Neuronal stem cell (in vitro differentiated cells): ENCODE measurements around the gene TSHZ2.

ENCODE experiments used
- DNase-seq: peaks from one replicate; pipeline ENCODE4 v3.0.0-alpha.2; 2013; ENCODE audit warnings: low spot score
- H2AFZ ChIP-seq: one replicate; pipeline ENCODE4 v1.6.1; 2013; ENCODE audit warnings: mild to moderate bottlenecking, low read length, inconsistent platforms
- H2AK5ac ChIP-seq: 2 replicates; pipeline ENCODE4 v1.6.1; 2013; ENCODE audit warnings: low read depth, mild to moderate bottlenecking, inconsistent platforms, low read length, moderate library complexity, mixed read lengths
- H2BK120ac ChIP-seq: 2 replicates; pipeline ENCODE4 v1.6.1; 2013; ENCODE audit warnings: low read depth, mild to moderate bottlenecking, inconsistent platforms, low read length, moderate library complexity, mixed read lengths
- H2BK12ac ChIP-seq: one replicate; pipeline ENCODE4 v1.6.1; 2013; ENCODE audit warnings: low read length, inconsistent platforms
- H2BK15ac ChIP-seq: 2 replicates; pipeline ENCODE4 v1.6.1; 2013; ENCODE audit warnings: mild to moderate bottlenecking, low read length, inconsistent platforms, mixed read lengths
- H2BK5ac ChIP-seq: one replicate; pipeline ENCODE4 v1.6.1; 2013; ENCODE audit warnings: inconsistent platforms, mild to moderate bottlenecking, low read length, moderate library complexity
- H3K14ac ChIP-seq: one replicate; pipeline ENCODE4 v1.6.1; 2013; ENCODE audit warnings: low read length, inconsistent platforms
- H3K18ac ChIP-seq: 2 replicates; pipeline ENCODE4 v1.6.1; 2013; ENCODE audit warnings: low read length, inconsistent platforms
- H3K23ac ChIP-seq: 2 replicates; pipeline ENCODE4 v1.6.1; 2013; ENCODE audit warnings: low read depth, mild to moderate bottlenecking, mixed read lengths, low read length, inconsistent platforms; ENCODE audit not compliant: poor library complexity
- H3K27ac ChIP-seq: replicated peaks from 3 replicates; pipeline ENCODE4 v1.5.1; 2013; ENCODE audit warnings: low read length, inconsistent platforms
- H3K27me3 ChIP-seq, 3 experiments: 2 replicates each; pipeline ENCODE4 v1.6.1; 2013; ENCODE audit warnings: low read length in 3 of 3, mild to moderate bottlenecking in 2 of 3, inconsistent platforms in 1 of 3, low read depth in 1 of 3, mixed read lengths in 1 of 3, moderate library complexity in 1 of 3; ENCODE audit not compliant: control insufficient read depth in 3 of 3, insufficient read depth in 3 of 3
- H3K36me3 ChIP-seq, 2 donors: replicated peaks in 1 of 2; 2 replicates each; pipeline ENCODE4 v1.6.1; 2013; ENCODE audit warnings: low read length in 2 of 2; ENCODE audit not compliant: control insufficient read depth in 2 of 2, insufficient read depth in 2 of 2
- H3K4ac ChIP-seq: 2 replicates; pipeline ENCODE4 v1.6.1; 2013; ENCODE audit warnings: inconsistent platforms, mild to moderate bottlenecking, low read length, moderate library complexity
- H3K4me1 ChIP-seq, 2 donors: 1 replicate in 1 of 2; 2 replicates in 1 of 2; pipeline ENCODE4 v1.6.1; 2013; ENCODE audit warnings: low read length in 2 of 2, low read depth in 1 of 2; ENCODE audit not compliant: control insufficient read depth in 2 of 2, insufficient read depth in 1 of 2
- H3K4me2 ChIP-seq: one replicate; pipeline ENCODE4 v1.6.1; 2013; ENCODE audit warnings: mild to moderate bottlenecking, low read length, inconsistent platforms; ENCODE audit not compliant: insufficient read depth, poor library complexity, severe bottlenecking
- H3K4me3 ChIP-seq, 2 donors: 2 replicates each; pipeline ENCODE4 v1.5.1; 2013; ENCODE audit warnings: low read length in 2 of 2, mild to moderate bottlenecking in 2 of 2, inconsistent platforms in 1 of 2, moderate library complexity in 1 of 2
- H3K79me1 ChIP-seq: one replicate; pipeline ENCODE4 v1.6.1; 2013; ENCODE audit warnings: low read depth, mild to moderate bottlenecking, inconsistent platforms, low read length, moderate library complexity
- H3K9ac ChIP-seq: one replicate; pipeline ENCODE4 v1.6.1; 2013; ENCODE audit warnings: mild to moderate bottlenecking, low read depth, low read length, inconsistent platforms; ENCODE audit not compliant: poor library complexity
- H3K9me3 ChIP-seq, 2 donors: replicated peaks in 1 of 2; 2 replicates each; pipeline versions ENCODE3 to v1.6.1; 2013; ENCODE audit warnings: low read length in 2 of 2, mild to moderate bottlenecking in 2 of 2, inconsistent platforms in 1 of 2, low read depth in 1 of 2, mixed read lengths in 1 of 2, moderate library complexity in 1 of 2; ENCODE audit not compliant: control insufficient read depth in 2 of 2, insufficient read depth in 1 of 2
- H4K8ac ChIP-seq: one replicate; pipeline ENCODE4 v1.6.1; 2013; ENCODE audit warnings: low read depth, mild to moderate bottlenecking, inconsistent platforms, low read length, moderate library complexity
- H4K91ac ChIP-seq: one replicate; pipeline ENCODE4 v1.6.1; 2013; ENCODE audit warnings: low read length, low read depth, mild to moderate bottlenecking, inconsistent platforms; ENCODE audit not compliant: poor library complexity
- WGBS, 2 donors: extraction: QIAGEN DNeasy Blood & Tissue Kit; methylation state at CpG; one replicate each; pipeline ENCODE4 v1.1.7; 2013; ENCODE audit warnings: missing lambda C conversion rate in 2 of 2, mixed read lengths in 1 of 2; ENCODE audit not compliant: insufficient read length in 2 of 2, insufficient replicate concordance in 1 of 2; ENCODE audit errors: extremely low coverage in 2 of 2; 5-methylcytosine and 5-hydroxymethylcytosine counted together

Gene TSHZ2

DNA sequence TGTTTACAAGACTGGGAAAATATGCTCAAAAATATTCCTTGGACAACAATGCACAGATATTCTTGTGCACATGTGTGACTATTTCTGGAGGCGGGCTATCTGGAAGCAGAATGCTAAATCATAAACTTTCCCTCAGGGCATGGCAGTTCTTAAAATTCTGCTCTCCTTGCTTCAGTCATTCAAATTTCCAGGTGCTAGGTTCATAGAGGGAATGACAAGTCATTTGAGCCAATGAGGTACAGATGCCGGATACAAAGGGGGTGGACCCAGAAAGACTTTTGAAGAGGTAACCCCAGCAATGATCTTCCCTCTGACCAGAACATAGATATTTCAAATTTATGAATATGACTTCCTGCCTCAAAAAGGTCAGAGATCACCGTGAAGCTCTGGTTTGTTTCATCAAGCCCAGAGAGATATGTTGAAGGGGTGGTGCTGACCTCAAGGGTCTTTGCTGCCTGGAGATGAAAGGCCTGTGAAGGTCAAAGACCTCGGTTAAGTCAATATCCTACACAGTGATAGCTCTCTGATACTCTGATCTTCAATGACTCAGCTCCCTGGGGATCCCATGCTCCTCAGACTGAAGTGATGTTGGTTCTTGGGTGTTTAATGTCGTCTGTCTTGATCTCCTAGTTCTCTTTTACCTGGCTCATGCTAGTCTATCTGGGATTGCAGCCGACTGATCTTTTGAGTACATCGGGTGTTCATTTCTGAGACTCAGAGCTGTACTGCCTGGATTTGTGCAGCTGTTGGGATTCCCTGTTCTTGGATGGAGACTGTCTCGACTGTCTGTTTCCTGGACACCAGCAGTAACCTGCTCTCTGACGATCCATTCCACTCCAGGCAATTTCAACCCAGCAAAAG, 47.5 kb upstream of the TSHZ2 start:
- H3K4me3 ChIP-seq: no peak overlapping the region
- H3K27ac ChIP-seq: no peak overlapping the region
- H2AFZ ChIP-seq: no peak overlapping the region
- H3K36me3 ChIP-seq: no peaks in the 10 kb centered on the region
- H2AK5ac ChIP-seq: no peak overlapping the region
- H3K79me1 ChIP-seq: no peaks in the 10 kb centered on the region
- no peak overlapping the region for H3K23ac ChIP-seq
- no peak overlapping the region for H2BK5ac ChIP-seq
- no peak overlapping the region for H3K4ac ChIP-seq
- no CpG with 5 or more reads among the region's 9 CpGs for WGBS, 2 donors
- peaks cover 0 to 3% of the 10 kb centered on the region in 2 donors for H3K9me3 ChIP-seq
- no peak overlapping the region for H2BK15ac ChIP-seq
- no peak overlapping the region for H3K14ac ChIP-seq
- no peaks in the 10 kb centered on the region for H3K27me3 ChIP-seq
- no peak overlapping the region for H3K9ac ChIP-seq
- H3K18ac ChIP-seq: no peak overlapping the region
- H3K4me1 ChIP-seq: peaks cover 8 to 14% of the 10 kb centered on the region in 2 donors
- H4K91ac ChIP-seq: no peak overlapping the region
- DNase-seq: no peak
- H2BK12ac ChIP-seq: no peak overlapping the region
- H3K4me2 ChIP-seq: no peak overlapping the region
- no peak overlapping the region for H2BK120ac ChIP-seq
- no peak overlapping the region for H4K8ac ChIP-seq

GRCh38 chr20:52926505-52926904, 45.7 kb upstream of the TSHZ2 start:
- Histone ChIP-seq H3K9me3 (peaks cover 0 to 3% of the 10 kb centered on the region in 2 donors), H3K14ac (no peak overlapping the region), H4K91ac (no peak overlapping the region), H2BK12ac (no peak overlapping the region), H3K27ac (no peak overlapping the region), H2BK15ac (no peak overlapping the region), H2BK5ac (no peak overlapping the region), H3K9ac (no peak overlapping the region), H3K18ac (no peak overlapping the region), H2BK120ac (no peak overlapping the region), H3K4me1 (peaks cover 6 to 14% of the 10 kb centered on the region in 2 donors), H3K27me3 (no peaks in the 10 kb centered on the region), H3K79me1 (no peaks in the 10 kb centered on the region), H2AFZ (no peak overlapping the region), H3K4me3 (no peak overlapping the region), H3K4me2 (no peak overlapping the region), H2AK5ac (no peak overlapping the region), H4K8ac (no peak overlapping the region), H3K4ac (no peak overlapping the region), H3K23ac (no peak overlapping the region), H3K36me3 (no peaks in the 10 kb centered on the region)
- no peak for DNase-seq
- WGBS, 2 donors: no CpG with 5 or more reads among the region's 1 CpG

DNA sequence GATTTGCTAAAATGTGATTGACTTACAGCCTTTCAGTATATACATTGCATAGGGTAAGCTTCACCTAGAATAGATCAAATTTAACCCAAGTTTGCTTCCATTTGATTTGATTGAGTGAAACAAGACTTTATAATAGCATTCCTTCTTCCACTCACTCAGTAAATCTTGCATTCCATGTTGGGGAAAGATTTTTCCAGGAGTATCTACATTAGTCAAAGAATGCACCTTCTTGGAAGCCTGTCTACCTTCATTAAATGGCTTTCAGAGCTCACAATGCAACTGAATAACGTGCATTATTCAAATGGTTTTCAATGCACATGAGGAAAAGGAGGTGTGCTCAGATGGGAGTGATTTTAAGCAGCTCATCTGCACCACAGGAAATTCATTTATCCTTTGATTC, 38.3 kb upstream of the TSHZ2 start:
- Histone ChIP-seq H3K4me1 (peaks cover 0 to 2% of the 10 kb centered on the region in 2 donors), H3K18ac (no peak overlapping the region), H2BK15ac (no peak overlapping the region), H3K27ac (no peak overlapping the region), H3K9me3 (no peaks in the 10 kb centered on the region), H4K91ac (no peak overlapping the region), H3K4me3 (no peak overlapping the region), H4K8ac (no peak overlapping the region), H3K4ac (no peak overlapping the region), H3K9ac (no peak overlapping the region), H2BK5ac (no peak overlapping the region), H3K27me3 (no peaks in the 10 kb centered on the region), H3K79me1 (no peaks in the 10 kb centered on the region), H2AK5ac (no peak overlapping the region), H3K4me2 (no peak overlapping the region), H2BK12ac (no peak overlapping the region), H2BK120ac (no peak overlapping the region), H3K23ac (no peak overlapping the region), H3K14ac (no peak overlapping the region), H2AFZ (no peak overlapping the region), H3K36me3 (no peaks in the 10 kb centered on the region)
- no CpG with 5 or more reads among the region's 1 CpG for WGBS, 2 donors
- no peak for DNase-seq

DNA sequence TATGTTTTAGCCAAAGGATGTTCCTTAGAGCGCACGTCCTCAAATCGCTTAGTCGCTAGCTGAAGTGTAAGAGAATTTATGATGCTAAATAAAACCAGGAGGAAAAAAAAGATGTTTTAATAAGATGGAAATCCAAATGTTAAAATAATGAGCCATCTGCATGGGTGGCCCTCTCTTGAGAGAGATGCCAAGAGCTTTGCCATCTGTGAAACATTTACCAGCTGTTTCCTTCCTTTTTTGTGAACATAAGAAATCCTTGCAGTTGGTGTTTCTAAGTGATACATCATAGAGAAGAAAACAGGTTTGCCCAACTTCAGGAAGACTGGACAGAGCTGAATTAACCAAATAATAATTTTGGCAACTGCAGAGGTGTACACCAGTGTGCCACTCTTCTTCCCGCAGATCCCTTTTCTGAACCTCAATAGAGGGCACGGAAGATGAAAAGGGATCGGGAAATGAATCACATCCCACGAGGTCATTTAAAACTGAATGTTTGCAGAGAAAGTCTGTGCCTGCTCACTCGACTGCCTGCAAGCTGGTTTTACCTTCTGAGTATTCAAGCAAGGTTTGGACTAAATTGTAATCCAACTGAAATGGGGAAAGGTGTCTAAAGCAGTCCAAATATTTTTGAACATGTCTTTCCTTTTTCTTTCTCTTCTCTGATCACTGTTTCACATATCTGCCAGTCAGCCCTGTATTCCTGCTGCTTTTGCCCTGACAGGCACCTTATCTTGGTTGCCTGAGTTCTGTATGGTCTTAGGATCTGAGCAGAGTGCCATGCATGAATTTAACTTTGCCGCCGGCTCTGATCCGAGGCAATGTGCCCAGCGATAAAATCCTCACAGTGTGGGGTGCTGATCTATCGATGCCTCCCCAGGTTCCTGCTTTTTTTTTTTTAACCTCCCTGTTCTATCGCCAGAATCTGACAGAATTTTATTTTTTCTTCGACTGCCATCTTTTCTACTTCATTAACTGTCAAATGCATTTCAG, 35.5 kb upstream of the TSHZ2 start:
- no peaks in the 10 kb centered on the region for H3K36me3 ChIP-seq
- H3K4me1 ChIP-seq: peaks cover 0 to 2% of the 10 kb centered on the region in 2 donors
- H2BK120ac ChIP-seq: no peak overlapping the region
- no peak overlapping the region for H4K91ac ChIP-seq
- no peak overlapping the region for H3K4me2 ChIP-seq
- H2BK5ac ChIP-seq: no peak overlapping the region
- no peak overlapping the region for H3K4ac ChIP-seq
- WGBS, 2 donors: no CpG with 5 or more reads among the region's 16 CpGs
- no peaks in the 10 kb centered on the region for H3K27me3 ChIP-seq
- H2AFZ ChIP-seq: no peak overlapping the region
- no peak overlapping the region for H3K23ac ChIP-seq
- H3K79me1 ChIP-seq: no peaks in the 10 kb centered on the region
- no peak overlapping the region for H3K27ac ChIP-seq
- H2BK15ac ChIP-seq: no peak overlapping the region
- no peak overlapping the region for H3K9ac ChIP-seq
- no peaks in the 10 kb centered on the region for H3K9me3 ChIP-seq
- H2BK12ac ChIP-seq: no peak overlapping the region
- no peak overlapping the region for H3K18ac ChIP-seq
- H3K14ac ChIP-seq: no peak overlapping the region
- H2AK5ac ChIP-seq: no peak overlapping the region
- no peak overlapping the region for H3K4me3 ChIP-seq
- no peak for DNase-seq
- H4K8ac ChIP-seq: no peak overlapping the region
